Panc1 (cell line): ENCODE measurements around the gene NPPA.

Experiments
- TF ChIP-seq, protein P1 (sequence below): fragments of 450-650 bp; IDR thresholded peaks from 2 replicates; pipeline ENCODE4 v1.5.1; 2017; ENCODE audit warnings: mild to moderate bottlenecking
- TF ChIP-seq, protein P2 (sequence below), 2 experiments: IDR thresholded peaks; 2 replicates each; pipeline ENCODE4 v1.6.1; 2011 to 2012; ENCODE audit warnings: low read depth in 2 of 2, control low read depth in 1 of 2, low read length in 1 of 2, mild to moderate bottlenecking in 1 of 2, moderate library complexity in 1 of 2; ENCODE audit not compliant: insufficient read depth in 1 of 2

DNA sequence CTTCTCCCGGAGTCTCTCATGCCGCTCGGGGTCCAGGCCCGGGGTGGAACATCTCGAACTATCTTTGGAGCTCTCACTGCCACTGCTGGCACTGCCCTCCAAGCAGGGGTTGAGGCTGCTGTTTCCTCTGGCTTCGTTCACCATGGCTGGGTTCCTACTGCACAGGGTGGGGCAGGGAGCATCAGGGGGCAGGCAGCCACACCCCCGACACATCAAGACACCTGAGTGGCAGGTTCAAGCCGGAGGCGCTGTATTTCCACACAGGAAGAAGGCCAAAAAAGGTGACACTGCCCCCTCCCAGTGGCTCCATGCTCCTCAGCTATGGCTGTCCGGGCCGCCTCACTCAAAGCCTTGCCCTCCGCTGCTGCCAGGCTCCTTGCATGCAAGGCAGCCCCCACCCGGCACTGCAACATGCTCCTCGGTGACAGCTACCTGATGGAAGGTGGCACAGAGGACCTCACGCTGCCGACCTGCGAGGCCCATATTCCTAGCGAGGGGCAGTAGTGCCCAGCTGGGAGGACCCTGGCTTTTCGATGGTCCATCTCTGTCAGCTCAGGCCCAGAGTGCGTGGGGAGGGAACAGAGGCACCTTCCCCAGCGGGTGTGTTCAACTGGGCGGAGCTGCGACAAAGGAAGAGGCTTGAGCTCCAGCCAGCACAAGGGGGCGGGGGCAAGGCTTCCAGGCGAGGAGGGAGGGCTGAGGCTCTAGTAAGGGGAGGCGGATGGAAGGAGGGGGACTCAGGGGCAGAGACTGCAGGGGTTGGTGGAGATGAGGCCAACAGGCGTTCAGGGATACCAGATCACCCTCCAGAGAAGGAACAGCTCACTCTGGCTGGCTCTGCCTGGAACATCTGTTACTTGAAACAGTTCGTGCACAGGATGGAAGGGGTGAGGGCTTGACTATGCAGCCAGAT lies 44.4 kb downstream of the NPPA start:
- TF ChIP-seq, protein P1, sequence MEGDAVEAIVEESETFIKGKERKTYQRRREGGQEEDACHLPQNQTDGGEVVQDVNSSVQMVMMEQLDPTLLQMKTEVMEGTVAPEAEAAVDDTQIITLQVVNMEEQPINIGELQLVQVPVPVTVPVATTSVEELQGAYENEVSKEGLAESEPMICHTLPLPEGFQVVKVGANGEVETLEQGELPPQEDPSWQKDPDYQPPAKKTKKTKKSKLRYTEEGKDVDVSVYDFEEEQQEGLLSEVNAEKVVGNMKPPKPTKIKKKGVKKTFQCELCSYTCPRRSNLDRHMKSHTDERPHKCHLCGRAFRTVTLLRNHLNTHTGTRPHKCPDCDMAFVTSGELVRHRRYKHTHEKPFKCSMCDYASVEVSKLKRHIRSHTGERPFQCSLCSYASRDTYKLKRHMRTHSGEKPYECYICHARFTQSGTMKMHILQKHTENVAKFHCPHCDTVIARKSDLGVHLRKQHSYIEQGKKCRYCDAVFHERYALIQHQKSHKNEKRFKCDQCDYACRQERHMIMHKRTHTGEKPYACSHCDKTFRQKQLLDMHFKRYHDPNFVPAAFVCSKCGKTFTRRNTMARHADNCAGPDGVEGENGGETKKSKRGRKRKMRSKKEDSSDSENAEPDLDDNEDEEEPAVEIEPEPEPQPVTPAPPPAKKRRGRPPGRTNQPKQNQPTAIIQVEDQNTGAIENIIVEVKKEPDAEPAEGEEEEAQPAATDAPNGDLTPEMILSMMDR: no peak
- TF ChIP-seq, protein P2, sequence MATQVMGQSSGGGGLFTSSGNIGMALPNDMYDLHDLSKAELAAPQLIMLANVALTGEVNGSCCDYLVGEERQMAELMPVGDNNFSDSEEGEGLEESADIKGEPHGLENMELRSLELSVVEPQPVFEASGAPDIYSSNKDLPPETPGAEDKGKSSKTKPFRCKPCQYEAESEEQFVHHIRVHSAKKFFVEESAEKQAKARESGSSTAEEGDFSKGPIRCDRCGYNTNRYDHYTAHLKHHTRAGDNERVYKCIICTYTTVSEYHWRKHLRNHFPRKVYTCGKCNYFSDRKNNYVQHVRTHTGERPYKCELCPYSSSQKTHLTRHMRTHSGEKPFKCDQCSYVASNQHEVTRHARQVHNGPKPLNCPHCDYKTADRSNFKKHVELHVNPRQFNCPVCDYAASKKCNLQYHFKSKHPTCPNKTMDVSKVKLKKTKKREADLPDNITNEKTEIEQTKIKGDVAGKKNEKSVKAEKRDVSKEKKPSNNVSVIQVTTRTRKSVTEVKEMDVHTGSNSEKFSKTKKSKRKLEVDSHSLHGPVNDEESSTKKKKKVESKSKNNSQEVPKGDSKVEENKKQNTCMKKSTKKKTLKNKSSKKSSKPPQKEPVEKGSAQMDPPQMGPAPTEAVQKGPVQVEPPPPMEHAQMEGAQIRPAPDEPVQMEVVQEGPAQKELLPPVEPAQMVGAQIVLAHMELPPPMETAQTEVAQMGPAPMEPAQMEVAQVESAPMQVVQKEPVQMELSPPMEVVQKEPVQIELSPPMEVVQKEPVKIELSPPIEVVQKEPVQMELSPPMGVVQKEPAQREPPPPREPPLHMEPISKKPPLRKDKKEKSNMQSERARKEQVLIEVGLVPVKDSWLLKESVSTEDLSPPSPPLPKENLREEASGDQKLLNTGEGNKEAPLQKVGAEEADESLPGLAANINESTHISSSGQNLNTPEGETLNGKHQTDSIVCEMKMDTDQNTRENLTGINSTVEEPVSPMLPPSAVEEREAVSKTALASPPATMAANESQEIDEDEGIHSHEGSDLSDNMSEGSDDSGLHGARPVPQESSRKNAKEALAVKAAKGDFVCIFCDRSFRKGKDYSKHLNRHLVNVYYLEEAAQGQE (IDR thresholded peaks at IDR 0.05; ENCODE audit: insufficient read depth in 1 of 2, low read depth in 2 of 2, low read length in 1 of 2): no peak
